Rectal smooth muscle tissue (tissue), 1 donor: ENCODE results near the gene PDZK1IP1.

Experiments used
- H3K27ac ChIP-seq: one replicate; pipeline ENCODE4 v1.7.0; 2013; ENCODE audit warnings: low read depth, low read length, inconsistent platforms
- H3K27me3 ChIP-seq: one replicate; pipeline ENCODE4 v1.7.0; 2013; ENCODE audit warnings: low read length; ENCODE audit not compliant: control insufficient read depth, insufficient read depth
- H3K36me3 ChIP-seq: one replicate; pipeline ENCODE4 v1.7.0; 2013; ENCODE audit warnings: low read length; ENCODE audit not compliant: control insufficient read depth, insufficient read depth
- H3K4me1 ChIP-seq: one replicate; pipeline ENCODE4 v1.7.0; 2013; ENCODE audit warnings: low read length; ENCODE audit not compliant: control insufficient read depth, insufficient read depth
- H3K4me3 ChIP-seq: one replicate; pipeline ENCODE4 v1.7.0; 2013; ENCODE audit warnings: low read length
- H3K9ac ChIP-seq: one replicate; pipeline ENCODE4 v1.7.0; 2013; ENCODE audit warnings: low read length

The PDZK1IP1 gene

DNA sequence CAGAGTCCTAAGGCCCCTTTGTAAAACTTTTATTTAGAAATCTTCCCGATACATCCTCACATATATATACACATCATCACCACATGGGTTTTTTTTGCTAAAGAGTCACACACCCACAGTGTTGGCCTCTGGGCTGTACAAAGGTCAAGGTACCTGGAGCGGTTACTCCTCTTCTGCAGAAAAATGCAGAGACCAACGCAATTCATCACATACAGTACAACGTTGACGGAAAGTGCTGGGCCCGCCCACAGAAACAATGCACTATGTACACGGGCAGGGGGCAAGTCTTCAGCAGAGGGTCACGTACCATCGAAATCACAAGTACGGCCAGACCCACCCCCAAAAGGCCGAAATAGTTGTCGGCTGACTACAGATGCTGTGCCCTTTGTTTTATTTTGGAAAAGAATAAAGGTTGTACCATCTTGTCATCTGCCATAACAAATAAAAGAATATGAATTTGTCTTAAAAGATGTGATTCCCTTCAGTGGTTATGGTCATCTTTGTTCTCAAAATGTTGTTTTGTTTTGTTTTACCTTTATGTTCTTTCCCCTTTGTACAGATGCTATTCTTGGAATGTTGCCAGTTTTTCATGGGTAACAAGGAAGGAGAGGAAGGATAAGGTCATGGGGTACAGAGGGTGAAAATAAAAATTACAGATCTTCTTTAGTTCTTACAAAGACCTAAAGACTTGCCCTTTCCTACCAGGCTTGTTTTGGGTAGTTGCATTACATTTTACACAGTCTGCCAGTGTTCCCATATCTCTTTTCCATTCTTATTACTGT lies 26.6 kb upstream of the PDZK1IP1 start:
- Histone ChIP-seq H3K4me1 (no peaks in the 10 kb centered on the region), H3K27me3 (peaks cover 4% of the 10 kb centered on the region), H3K36me3 (no peaks in the 10 kb centered on the region), H3K27ac (no peak overlapping the region), H3K4me3 (no peak overlapping the region), H3K9ac (no peak overlapping the region)

DNA sequence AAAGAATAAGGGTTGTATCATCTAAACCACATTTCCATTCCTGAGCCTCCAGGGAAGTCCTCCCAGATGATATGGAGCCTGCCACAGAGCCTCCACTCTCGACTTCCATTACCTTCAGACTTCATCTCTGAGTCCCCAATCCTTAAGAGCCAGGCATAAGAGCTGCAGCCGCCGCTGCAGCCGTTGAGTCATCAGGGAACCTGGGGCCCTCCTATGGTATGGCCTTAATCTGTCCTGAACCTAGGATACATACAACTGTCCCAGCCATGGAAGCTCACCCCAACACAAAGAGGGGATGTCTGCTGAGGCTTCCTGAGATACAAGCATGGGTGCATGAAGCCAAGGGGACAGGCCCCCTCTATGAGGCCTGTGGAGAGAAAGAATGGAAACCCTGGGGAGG lies 25.9 kb upstream of the PDZK1IP1 start:
- Histone ChIP-seq H3K36me3 (no peaks in the 10 kb centered on the region), H3K9ac (no peak overlapping the region), H3K27me3 (no peaks in the 10 kb centered on the region), H3K27ac (no peak overlapping the region), H3K4me3 (no peak overlapping the region), H3K4me1 (no peaks in the 10 kb centered on the region)

GRCh38 chr1:47214549-47214948 lies 24.7 kb upstream of the PDZK1IP1 start:
- H3K27me3 ChIP-seq = no peaks in the 10 kb centered on the region
- no peaks in the 10 kb centered on the region for H3K36me3 ChIP-seq
- H3K27ac ChIP-seq = no peak overlapping the region
- no peak overlapping the region for H3K4me3 ChIP-seq
- H3K4me1 ChIP-seq = no peaks in the 10 kb centered on the region
- no peak overlapping the region for H3K9ac ChIP-seq

DNA sequence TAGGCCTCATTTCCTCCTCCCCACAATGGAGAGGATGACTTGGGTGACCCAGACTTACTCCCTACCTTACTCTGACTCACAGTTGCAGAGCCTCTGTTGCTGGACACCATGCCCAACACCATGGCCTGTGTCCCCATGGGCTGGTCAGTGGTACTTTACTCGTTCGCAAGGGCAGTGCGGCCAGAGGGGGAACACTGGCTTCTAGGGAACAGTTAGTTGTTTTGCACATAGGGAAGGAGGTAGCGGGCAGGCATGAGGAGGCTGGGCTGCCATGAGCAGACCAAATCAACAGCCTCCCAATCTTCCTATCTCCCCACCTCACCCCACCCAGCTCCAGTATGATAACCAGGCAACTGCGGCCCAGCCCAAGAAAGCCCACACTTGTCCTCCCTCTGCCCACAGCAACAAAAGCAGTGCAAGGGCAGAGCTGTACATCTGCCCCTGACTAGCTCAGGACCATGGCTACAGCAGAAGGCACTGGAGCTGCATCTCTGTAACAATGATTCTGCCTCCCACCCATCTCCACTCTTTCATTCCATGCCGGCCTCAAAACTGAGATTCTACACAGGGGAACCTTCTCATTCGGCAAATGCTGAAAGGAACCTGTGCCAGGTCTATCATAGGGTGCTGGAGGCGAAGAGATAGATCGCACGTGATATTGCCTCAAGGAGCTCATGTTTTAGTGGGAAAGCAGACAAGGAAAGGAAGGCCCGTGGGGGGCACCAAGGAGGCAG lies 23.6 kb upstream of the PDZK1IP1 start:
- H3K4me1 ChIP-seq = no peaks in the 10 kb centered on the region
- H3K27ac ChIP-seq = no peak overlapping the region
- H3K4me3 ChIP-seq = no peak overlapping the region
- H3K36me3 ChIP-seq = no peaks in the 10 kb centered on the region
- no peaks in the 10 kb centered on the region for H3K27me3 ChIP-seq
- H3K9ac ChIP-seq = no peak overlapping the region

- H3K9ac ChIP-seq = no peak overlapping the region
- H3K36me3 ChIP-seq = no peaks in the 10 kb centered on the region
- H3K27me3 ChIP-seq = no peaks in the 10 kb centered on the region
- H3K4me1 ChIP-seq = no peaks in the 10 kb centered on the region
- no peak overlapping the region for H3K4me3 ChIP-seq
- H3K27ac ChIP-seq = no peak overlapping the region
These were observed 22.9 kb upstream of the PDZK1IP1 start for GRCh38 chr1:47212636-47213229.

- Histone ChIP-seq H3K4me1 (no peaks in the 10 kb centered on the region), H3K4me3 (no peak overlapping the region), H3K27me3 (no peaks in the 10 kb centered on the region), H3K9ac (no peak overlapping the region), H3K36me3 (no peaks in the 10 kb centered on the region), H3K27ac (no peak overlapping the region)
These were observed 22.0 kb upstream of the PDZK1IP1 start for GRCh38 chr1:47211796-47212269.

DNA sequence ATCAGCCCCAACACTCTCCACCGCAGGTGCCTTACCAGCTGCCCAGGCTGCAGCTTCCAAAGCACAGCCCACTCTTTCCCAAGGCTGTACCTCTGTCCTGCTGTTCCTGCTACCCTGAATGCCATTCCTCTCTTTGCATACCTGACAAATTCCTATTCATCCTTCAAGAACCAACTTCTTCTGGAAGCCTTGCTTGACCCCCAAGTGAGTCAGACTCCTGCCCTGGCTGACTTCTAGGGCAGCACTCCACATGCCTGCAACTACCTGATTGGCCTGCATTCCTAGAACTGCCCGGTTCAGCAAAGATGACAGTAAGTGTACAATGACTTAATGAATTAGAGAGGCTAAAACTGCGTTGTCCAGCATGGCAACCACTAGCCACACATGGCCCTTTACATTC lies 20.8 kb upstream of the PDZK1IP1 start:
- Histone ChIP-seq H3K9ac (no peak overlapping the region), H3K4me3 (no peak overlapping the region), H3K36me3 (no peaks in the 10 kb centered on the region), H3K27ac (no peak overlapping the region), H3K4me1 (no peaks in the 10 kb centered on the region), H3K27me3 (no peaks in the 10 kb centered on the region)

GRCh38 chr1:47209725-47210325 lies 20.0 kb upstream of the PDZK1IP1 start:
- no peaks in the 10 kb centered on the region for H3K4me1 ChIP-seq
- no peak overlapping the region for H3K27ac ChIP-seq
- no peaks in the 10 kb centered on the region for H3K36me3 ChIP-seq
- no peaks in the 10 kb centered on the region for H3K27me3 ChIP-seq
- no peak overlapping the region for H3K9ac ChIP-seq
- no peak overlapping the region for H3K4me3 ChIP-seq

GRCh38 chr1:47209091-47209490 lies 19.3 kb upstream of the PDZK1IP1 start:
- Histone ChIP-seq H3K4me3 (no peak overlapping the region), H3K36me3 (no peaks in the 10 kb centered on the region), H3K27ac (no peak overlapping the region), H3K9ac (no peak overlapping the region), H3K4me1 (no peaks in the 10 kb centered on the region), H3K27me3 (no peaks in the 10 kb centered on the region)

- Histone ChIP-seq H3K9ac (no peak overlapping the region), H3K36me3 (no peaks in the 10 kb centered on the region), H3K4me1 (no peaks in the 10 kb centered on the region), H3K27ac (no peak overlapping the region), H3K4me3 (no peak overlapping the region), H3K27me3 (no peaks in the 10 kb centered on the region)
These were observed 18.6 kb upstream of the PDZK1IP1 start for GRCh38 chr1:47208374-47208850.

DNA sequence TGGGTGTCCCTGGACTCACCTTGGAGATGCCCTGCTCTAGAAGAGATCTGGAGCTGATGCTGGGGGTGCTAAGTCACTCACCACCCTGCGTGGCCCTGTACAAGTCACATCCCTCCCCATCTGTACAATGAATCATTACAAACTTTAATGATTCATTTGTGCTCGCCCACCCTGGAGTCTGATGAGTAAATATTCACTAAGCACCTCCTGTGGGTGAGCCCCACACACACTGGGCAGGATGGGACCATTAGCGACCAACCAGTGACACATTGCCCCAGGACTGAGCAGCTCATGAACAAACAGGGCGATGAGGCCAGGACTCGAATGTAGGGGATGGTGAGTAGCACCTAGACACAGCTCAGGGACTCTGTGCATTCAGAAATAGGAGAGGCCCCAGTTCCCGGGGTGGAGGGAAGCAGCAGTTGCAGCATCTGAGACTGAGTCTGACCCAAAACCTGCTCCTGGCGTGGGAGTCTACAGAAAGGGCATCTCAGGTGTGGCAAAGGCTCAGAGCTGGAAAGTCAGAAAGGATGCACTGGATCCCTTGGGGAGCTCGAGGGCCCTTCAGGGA lies 18.1 kb upstream of the PDZK1IP1 start:
- H3K4me1 ChIP-seq = no peaks in the 10 kb centered on the region
- no peak overlapping the region for H3K9ac ChIP-seq
- no peaks in the 10 kb centered on the region for H3K27me3 ChIP-seq
- H3K27ac ChIP-seq = no peak overlapping the region
- no peaks in the 10 kb centered on the region for H3K36me3 ChIP-seq
- no peak overlapping the region for H3K4me3 ChIP-seq

DNA sequence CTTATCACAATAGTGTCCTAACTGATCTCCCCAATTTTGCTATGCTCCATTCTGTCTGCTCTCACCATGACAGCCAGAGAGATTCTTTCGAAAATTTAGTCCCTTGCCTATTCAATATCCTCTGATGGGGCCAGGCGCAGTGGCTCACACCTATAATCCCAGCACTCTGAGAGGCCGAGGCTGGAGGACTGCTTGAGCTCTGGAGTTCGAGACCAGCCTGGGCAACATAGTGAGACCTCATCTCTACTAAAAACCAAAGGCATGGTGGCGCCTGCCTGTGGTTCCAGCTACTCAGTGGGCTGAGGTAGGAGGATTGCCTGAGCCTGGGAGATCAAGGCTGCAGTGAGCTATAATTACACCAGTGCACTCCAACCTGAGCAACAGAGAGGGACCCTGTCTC lies 16.1 kb upstream of the PDZK1IP1 start:
- H3K27ac ChIP-seq = no peak overlapping the region
- H3K4me3 ChIP-seq = no peak overlapping the region
- no peaks in the 10 kb centered on the region for H3K36me3 ChIP-seq
- H3K4me1 ChIP-seq = no peaks in the 10 kb centered on the region
- H3K27me3 ChIP-seq = no peaks in the 10 kb centered on the region
- H3K9ac ChIP-seq = no peak overlapping the region
